GM12891 (cell line): ENCODE results near the gene ACSBG1.
A peak's percentile ranks its signal among the peaks of the same experiment; 100 is the strongest.

ENCODE experiments used
- DNase-seq: peaks from one replicate; pipeline ENCODE4 v3.0.0; 2011; ENCODE audit warnings: low spot score; ENCODE audit not compliant: insufficient read length
- FAIRE-seq: peaks from 2 replicates; lab custom pipeline; 2011; peaks lifted over from hg19 to GRCh38; lab: Jason Lieb, UNC
- PAX5 ChIP-seq: IDR thresholded peaks from 2 replicates; pipeline ENCODE4 v1.6.1; 2011; ENCODE audit warnings: low read length, moderate library complexity, mild to moderate bottlenecking; ENCODE audit not compliant: insufficient read depth, severe bottlenecking
- POLR2A ChIP-seq: IDR thresholded peaks from 2 replicates; pipeline ENCODE4 v1.6.1; 2011; ENCODE audit warnings: low read depth, low read length, control low read depth
- POLR2AphosphoS5 ChIP-seq: IDR thresholded peaks from 2 replicates; pipeline ENCODE4 v1.6.1; 2011; ENCODE audit warnings: low read depth, low read length, control low read depth
- POU2F2 ChIP-seq: IDR thresholded peaks from 2 replicates; pipeline ENCODE4 v1.6.1; 2011; ENCODE audit warnings: low read depth, mild to moderate bottlenecking, control low read depth, low read length, moderate library complexity
- SPI1 ChIP-seq: IDR thresholded peaks from 2 replicates; pipeline ENCODE4 v1.6.1; 2011; ENCODE audit warnings: low read depth, low read length, control low read depth
- TAF1 ChIP-seq: IDR thresholded peaks from 2 replicates; pipeline ENCODE4 v1.6.1; 2011; ENCODE audit warnings: low read depth, low read length, control low read depth

ACSBG1 gene

DNA sequence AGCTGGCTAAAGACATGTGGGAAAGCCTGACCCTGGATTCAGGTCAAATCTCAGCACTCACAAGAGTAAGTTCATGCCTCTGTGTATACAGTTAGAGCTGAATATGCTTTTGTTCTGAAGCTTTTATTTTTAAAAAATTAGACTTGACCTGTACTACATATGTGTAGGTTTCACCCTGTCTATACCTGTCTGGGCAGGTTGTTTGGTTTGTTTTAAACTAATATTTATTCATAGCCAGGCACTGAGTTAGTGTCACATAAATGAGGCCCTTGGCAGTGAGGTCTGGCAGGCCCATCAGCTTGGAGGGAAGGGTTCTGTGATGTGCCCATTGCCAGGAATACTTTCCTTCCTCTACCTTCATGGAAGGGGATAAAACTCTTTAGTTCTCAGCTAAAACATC is 31.9 kb upstream of the ACSBG1 start:
- no peak for DNase-seq
- TF ChIP-seq POU2F2 (no peak), POLR2AphosphoS5 (no peak), PAX5 (no peak), TAF1 (no peak), POLR2A (no peak), SPI1 (no peak)
- FAIRE-seq, result no peak

DNA sequence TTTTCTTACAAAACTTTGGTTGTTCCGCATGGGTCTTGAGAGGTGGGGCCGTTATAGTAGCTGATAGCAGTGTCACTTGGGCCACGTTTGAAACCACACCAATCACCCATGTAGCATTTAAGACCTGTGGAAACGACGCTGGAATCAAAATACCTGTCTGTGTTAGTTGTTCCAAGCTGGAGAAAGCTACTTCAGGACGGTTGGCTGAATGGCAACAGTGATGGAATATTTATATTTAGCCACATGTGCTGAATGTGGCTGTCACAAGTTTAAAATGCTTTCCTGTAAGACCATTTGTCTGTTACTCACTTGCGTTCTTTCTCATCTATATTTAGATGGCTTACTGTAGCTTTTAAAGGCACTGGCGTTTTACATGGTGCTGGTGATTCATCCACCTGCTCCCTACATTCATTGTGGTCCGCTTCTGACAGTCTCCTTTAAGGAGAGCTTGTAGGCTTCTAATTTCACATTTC is 31.4 kb upstream of the ACSBG1 start:
- DNase-seq (no peak), FAIRE-seq (no peak)
- TF ChIP-seq POLR2AphosphoS5, result no peak
- TF ChIP-seq POLR2A, result no peak
- no peak for TF ChIP-seq TAF1

DNA sequence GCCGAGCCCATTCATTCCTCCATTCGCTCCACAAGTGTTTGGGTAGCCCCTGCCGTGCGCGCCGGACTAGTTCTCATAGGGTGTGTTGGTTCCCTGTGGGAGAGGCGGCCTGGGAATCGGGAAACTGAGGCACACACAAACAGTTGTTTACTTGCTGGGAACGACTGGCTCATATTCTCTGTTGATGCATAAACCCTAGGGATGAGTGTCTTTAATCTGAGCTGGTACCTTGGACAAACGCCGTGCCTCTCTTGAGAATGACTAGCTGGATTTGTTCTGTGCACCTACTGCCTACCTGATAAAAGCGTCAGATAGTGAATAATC is 30.7 kb upstream of the ACSBG1 start:
- no peak for DNase-seq
- FAIRE-seq, result no peak
- no peak for TF ChIP-seq SPI1
- TF ChIP-seq PAX5, result no peak
- TF ChIP-seq POLR2A, result no peak
- no peak for TF ChIP-seq POLR2AphosphoS5
- TF ChIP-seq TAF1, result no peak
- TF ChIP-seq POU2F2, result no peak

DNA sequence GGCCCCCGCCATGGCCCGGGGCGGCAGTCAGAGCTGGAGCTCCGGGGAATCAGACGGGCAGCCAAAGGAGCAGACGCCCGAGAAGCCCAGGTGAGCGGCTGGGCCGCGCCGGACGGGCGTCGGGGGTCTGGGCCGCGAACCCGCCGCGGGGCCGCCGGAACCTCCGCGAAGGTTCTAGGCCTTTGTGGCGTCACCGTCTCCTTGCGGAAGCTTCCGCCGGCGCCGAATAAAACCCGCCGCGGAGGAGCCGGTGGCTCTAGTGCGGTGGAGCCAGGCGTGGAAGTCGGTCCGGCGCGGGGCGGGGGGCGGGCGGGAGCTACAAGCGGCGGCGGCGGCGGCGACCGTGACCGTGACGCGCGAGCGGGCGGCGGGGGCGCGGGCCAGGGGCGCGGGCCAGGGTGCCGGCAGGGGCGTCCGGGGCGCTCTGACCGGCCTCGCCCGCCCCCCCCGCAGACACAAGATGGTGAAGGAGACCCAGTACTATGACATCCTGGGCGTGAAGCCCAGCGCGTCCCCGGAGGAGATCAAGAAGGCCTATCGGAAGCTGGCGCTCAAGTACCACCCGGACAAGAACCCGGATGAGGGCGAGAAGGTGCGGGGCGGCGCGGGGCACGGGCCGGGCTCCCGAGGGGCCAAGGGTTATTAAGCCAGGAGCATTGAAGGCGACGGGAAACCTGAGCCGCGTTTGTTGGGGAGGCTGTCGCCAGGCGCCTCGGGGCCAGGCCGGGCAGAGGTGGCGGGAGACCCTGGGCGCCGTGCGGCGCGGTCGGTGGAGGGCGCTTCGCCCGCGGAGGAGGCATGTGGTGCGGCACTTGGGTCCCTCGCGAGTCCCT is 30.2 kb upstream of the ACSBG1 start, which contains the start of gene DNAJA4:
DNAJA4 (plus strand) TSS at position 259 of the 833 bp plus-strand sequence; CDS start at position 461, 202 bp downstream.
- peak; percentile 46 for DNase-seq
- TF ChIP-seq PAX5 (no peak), POU2F2 (no peak)
- peak; percentile 71 for FAIRE-seq

DNA sequence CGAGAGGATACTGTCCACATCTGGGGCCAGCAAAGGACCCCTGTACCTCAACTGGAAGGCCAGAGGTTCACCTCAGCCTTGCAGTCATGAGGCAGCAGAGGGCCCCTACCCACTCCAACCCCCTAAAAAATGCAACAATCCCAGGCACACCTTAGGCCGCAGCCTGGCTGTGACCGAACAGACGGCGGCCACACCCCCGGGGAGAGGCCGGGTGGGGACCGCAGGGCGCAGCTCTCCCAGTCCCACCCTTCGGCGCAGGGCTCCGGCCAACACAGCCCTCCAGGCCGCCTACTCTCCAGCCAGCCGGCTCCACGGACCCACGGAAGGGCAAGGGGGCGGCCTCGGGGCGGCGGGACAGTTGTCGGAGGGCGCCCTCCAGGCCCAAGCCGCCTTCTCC is 29.5 kb upstream of the ACSBG1 start:
- FAIRE-seq (no peak), DNase-seq (no peak)
- TF ChIP-seq PAX5 (no peak), SPI1 (no peak), TAF1 (no peak)

DNA sequence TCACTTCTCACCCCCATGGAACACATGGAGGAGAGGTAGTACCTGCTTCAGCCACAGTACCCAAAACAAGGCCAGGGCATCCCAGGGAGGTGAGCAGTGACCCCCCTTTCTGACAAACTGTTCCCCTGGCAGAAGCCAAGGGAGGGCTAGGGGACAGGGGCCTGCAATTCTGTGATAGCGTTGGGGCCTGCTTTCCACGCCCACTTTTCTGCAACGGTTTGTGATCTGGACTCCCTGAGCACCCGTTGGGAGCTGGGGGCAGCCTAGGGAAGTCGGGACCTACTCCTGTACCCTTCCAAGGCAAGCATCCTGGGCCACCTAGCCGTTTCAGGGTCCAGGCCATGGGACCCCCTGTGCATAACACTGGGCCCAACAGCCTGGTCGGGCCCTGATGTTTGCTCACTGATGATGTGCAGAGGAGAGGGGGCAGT is 29.0 kb upstream of the ACSBG1 start:
- DNase-seq, result no peak
- no peak for TF ChIP-seq POU2F2
- TF ChIP-seq SPI1, result no peak
- TF ChIP-seq PAX5, result no peak
- no peak for TF ChIP-seq POLR2AphosphoS5
- no peak for TF ChIP-seq TAF1
- TF ChIP-seq POLR2A, result no peak
- FAIRE-seq, result no peak

DNA sequence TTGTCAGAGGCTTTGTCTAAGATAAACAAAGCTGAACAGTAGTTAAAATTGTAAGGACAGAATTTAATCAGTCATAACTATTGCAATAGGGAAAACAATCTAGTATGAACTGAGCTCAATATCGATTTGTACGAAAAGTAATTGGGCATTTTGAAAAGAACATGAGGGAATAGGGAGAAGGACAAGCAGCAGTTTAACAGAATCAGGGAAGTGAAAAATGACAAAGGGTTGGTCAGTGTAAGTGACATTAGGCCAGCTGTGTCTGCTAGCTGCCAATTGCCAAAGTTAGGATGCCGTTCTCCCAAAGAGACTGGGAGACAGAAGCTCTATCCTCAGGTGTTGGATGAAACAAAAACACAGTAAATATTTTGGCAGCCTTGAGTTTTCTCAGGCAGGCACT is 26.7 kb upstream of the ACSBG1 start:
- no peak for TF ChIP-seq POLR2AphosphoS5
- TF ChIP-seq PAX5, result no peak
- TF ChIP-seq POLR2A, result no peak
- no peak for TF ChIP-seq SPI1
- no peak for TF ChIP-seq TAF1
- no peak for DNase-seq
- FAIRE-seq, result no peak

DNA sequence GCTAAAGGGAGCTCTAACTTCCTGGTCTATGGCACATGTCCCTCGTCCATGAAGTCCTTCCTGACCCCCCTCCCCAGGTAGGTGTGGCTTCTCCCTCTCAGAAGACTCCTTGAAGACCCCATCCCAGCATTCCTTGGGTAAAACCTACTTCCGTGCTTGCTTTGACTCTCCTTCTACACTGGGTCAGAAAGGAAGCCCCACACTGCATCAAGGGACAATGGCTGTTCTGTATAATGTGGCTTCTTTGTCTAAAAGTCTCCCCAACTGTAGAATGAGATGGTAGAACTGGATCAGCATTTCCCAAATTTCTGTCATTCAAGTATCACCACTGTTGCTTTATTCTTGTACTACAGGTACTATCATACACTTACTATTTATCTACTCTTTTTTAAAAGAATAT is 26.1 kb upstream of the ACSBG1 start:
- FAIRE-seq, result no peak
- TF ChIP-seq SPI1 (no peak), TAF1 (no peak)
- no peak for DNase-seq

DNA sequence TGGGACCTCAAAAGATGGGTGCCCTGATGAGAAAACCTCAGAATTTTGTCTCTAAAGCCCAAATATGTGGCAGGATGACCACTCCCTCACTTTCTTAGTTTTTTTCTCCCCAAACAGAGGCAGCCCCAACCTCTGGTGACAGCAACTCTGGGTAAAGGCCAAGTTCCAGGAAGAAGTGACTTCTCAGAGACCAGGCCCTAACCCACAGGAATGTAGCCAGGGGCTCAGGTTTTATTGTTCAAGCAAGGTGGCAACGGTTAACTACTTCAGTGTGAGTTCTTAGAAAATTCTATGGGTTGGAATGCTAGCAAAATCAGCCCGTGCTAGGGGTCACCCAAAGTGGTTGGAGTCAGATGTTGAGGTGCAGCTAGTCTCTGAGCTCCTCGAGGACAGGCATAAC is 24.9 kb upstream of the ACSBG1 start:
- no peak for TF ChIP-seq POU2F2
- TF ChIP-seq POLR2A, result no peak
- no peak for TF ChIP-seq TAF1
- TF ChIP-seq PAX5, result no peak
- TF ChIP-seq POLR2AphosphoS5, result no peak
- TF ChIP-seq SPI1, result no peak
- DNase-seq, result no peak
- no peak for FAIRE-seq

DNA sequence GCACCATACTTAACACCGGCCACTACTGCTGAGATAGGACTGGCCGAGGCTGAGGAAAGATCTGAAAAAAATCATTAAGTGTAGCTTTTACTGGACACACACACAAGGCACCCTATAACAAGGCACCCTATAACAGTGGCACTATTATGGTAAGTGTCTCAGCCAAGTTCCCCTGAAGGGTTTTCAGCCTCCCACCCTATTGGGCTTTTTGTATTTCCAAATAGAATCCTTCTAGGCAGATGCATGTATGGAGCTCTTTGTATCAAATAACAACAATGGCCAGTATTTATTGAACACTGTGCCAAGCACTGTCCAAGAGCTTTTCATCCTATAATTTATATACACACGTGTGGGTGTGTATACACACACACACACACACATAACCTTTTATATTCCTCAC is 23.3 kb upstream of the ACSBG1 start:
- FAIRE-seq (no peak), DNase-seq (no peak)
- TF ChIP-seq POLR2AphosphoS5 (no peak), POLR2A (no peak), SPI1 (no peak), POU2F2 (no peak), PAX5 (no peak), TAF1 (no peak)
